ENCODE data around the gene SLC25A44.

- no peak for TF ChIP-seq EZH2 (IDR thresholded peaks at IDR 0.05; ENCODE audit: low read length, unreplicated experiment)
- no peak for TF ChIP-seq CTCF (conservative IDR thresholded peaks at IDR 0.05; ENCODE audit: low read depth, low read length)
Measured at GRCh38 chr1:156162430-156163037, 31.4 kb upstream of the SLC25A44 start.

All from PC-3 (cell line).